Dedifferentiated amniotic fluid mesenchymal stem cell (primary cell): Measurements from ENCODE around the gene JAK3.

ENCODE experiments used
- DNase-seq: peaks from one replicate; pipeline ENCODE4 v3.0.0-alpha.2; 2016; ENCODE audit errors: extremely low spot score

Gene JAK3

DNA sequence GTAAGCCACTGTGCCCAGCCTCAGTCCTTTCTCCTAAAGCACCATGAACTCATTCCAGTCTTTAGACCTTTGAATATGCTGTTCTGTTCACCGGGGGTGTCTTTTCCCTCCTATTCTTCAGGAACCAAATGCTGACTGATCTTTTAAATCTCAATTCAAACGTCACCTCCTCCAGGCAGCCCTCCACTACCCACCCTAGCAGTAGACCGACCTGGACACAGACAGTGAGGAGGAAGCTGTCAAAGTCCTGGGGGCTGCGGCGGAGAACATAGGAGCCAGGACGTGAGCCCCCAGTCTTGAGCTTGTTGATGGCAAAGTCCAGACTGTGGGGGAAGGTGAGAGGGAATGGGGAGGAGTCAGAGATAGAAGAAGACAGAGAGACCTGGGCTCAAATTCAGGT is 7.8 kb downstream of the JAK3 start:
- no peak for DNase-seq

DNA sequence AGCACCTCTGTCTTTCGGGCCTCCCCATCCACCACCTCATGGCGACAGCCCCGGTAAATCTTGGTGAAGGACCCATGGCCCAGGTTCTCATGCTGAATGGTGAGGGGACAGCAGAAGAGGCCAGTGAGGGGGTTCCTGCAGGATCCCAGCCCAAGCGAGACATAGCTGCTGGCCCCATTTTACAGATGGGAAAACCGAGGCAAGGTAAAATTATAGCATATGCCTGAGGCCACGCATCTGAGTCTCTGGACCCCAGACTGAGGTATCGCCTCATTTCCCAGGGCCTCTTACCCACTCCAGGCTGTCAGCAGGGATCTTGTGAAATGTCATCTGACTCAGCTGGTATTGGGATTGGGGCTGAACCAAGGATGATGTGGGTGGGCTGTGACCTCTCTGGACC is 9.8 kb downstream of the JAK3 start:
- no peak for DNase-seq

DNA sequence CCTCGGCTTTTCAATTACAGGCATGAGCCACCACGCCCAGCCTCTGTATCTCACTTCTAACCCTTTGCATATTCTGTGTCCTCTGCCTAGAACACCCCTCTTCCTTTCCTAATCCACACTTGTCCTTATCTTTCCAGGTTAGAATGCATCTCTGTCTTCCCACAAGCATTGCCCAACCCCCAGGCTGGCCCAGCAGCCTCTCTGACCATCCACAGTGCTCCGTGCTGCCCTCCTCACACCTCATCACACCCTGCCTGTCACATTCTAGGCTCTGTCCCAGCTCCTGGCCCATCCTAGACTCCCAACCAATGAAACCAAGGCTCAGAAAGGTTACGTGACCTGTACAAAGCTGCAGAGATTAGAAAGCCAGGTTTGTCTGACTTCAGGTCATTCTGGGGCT is 11.3 kb downstream of the JAK3 start:
- DNase-seq: no peak

DNA sequence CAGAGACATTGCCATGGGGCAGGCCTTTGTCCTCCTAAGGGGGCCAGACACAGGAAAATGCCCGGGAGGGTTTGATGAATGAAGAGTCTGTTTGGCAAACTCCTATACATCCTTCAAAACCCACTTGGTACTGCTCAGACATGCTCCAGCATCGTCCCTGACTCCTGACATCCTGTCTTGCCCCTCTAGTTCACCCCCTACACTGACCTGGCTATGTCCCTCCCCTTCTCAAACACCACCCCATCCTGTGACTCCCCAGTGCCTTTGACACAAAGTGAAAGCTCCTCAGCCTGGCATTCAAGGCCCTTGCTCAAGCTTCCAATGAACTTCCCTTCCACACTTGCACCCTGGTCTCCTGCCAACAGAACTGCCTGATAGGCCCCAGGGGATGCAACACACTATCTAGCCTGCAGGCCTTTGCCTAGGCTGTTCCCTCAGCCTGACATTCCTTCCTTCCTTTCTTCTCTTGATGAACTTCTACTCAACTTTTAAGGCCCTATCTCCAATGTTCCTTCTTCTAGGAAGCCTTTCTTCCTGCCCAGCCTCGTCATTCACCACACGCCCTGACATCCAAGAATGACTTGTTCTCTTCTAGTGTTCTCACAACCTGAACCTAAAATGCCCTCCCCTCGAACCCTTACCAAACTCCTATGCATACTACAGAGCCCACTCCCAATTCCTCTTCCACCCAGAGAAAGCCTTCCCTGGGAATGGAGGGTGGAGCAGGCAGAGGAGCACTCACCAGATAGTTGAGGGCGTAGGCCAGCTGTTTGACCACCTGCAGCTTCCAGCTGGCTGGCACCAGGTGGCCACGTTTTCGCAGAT is 12.4 kb downstream of the JAK3 start:
- no peak for DNase-seq

DNA sequence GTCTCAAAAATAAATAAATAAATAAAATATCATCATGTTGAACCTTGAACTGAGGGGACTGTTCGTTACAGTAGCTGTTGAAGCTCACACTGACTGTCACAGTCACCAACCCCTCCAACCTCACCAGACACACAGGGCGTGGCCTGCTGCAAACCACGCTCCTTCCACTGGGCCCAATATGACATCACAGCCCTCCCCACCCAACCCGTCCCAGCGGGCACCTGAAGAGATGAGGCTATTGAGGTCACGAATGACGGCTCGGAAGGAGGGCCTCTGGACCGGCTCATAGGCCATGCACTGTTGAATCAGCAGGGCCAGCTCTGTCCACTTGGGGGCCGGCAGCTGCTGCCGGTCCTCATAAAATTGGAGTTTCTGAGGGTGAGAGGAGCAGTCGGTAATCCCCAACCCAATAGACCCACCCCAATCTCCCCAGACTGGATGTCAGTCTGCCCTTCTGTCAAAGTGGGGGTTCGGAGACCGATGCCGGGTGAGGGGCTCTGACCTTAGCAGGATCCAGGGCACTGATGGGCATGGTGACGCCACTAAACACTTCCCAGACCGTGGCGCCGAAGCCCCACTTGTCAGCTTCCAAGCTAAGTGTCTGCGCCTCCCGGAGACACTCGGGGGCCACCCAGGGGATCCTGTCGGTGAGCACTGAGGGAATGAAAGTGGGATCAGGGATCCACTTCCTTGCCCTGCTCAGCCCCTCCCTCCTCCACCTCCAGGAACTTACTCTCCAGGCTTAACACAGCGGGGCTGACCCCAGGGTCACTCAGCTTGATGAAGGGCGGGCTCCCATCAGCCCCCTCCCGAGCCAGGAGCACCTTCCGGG is 13.2 kb downstream of the JAK3 start:
- no peak for DNase-seq

DNA sequence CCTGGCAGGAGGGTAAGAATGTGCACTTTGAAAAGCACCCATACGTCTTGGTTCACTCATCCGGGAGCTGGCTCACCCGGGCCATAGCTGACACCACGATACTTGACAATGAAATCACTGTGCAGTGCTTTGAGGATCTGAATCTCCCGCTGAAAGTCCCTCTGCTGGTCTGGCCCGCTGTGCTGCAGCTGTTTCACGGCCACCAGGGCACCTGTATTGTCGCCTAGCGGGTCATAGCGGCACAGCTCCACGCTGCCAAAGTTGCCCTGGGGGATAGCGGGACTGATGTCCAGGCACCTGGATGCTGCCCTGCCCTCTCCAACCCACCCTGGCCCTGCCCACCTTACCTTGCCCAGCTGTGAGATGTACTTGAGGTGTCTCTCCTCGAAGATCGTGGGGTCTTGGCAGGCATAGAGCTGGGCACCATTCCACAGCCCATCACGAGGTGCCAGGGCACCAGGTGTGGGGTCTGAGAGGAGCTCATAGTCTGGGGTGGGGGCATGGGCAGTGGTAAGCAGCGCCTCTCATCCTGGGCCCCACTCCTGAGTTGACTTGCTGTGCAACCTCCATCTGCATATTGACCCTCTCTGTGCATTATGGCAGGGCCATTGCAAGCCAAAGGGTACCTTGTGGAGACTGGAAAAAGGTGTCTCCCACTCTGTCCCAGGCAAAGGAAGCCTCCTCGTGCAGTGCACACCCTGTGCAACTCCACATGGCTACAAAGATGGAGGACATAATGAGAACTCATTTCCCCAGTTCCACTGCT is 15.2 kb downstream of the JAK3 start:
- DNase-seq: no peak

DNA sequence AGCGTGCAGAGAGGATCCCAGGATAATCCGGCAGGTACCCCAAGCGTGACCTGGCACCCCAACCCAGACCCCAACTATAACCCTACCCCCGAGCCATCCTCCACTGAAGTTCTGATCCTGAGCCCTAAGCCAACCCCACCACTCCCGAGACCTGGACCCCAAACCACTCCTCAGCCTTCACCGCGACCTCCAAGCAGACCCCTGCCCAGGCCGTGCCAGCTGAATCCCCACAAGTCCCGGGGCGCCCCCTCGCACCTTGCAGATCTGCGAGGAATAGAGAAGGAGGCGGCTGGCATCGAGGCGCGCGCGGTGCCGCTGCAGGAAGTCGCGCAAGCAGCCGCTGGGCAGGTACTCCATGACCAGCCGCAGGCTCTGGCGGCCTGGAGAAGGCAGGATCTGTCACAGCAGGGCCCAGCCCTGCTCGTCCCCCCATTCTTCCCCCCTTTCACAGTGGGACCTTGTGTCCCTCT is 16.3 kb downstream of the JAK3 start:
- DNase-seq: no peak

DNA sequence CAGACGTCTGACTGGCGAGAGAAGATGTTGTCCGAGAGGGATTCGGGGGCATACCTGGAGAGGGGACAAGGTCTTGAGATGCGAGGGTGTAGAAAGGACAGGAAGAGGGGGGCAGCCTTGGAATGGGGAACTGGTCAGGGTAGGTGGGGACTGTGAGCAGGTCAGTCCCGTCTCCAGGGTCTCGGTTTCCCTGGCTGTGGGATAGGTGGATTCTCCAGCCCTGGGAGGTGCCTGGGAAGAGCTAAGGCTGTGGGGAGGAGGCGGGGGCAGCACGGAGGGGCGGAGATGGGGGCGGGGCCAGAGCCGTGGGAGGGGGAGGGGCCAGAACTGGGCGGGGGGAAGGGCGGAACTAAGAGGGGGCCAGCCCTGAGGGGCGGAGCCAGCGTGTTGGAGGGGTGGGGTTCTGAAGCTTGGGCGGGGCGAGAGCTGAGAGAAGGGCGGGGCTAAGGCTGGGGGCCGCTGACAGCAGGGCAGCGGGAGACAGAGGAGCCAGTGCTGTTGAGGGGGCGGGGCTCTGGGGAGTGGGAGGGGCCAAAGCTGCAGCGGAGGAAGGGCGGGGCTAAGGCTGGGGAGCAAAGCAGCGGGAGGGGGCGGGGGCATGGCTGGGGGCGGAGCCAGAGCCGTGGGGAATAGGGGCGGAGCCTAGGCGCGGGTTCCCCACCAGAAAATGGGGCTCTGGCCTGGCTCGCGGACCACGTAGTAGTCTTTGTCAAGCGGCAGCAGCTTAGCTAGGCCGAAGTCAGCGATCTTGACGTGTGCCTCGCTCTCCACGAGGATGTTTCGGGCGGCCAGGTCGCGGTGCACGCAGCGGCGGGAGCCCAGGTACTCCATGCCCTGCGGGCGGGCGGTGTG is 17.0 kb downstream of the JAK3 start:
- no peak for DNase-seq

DNA sequence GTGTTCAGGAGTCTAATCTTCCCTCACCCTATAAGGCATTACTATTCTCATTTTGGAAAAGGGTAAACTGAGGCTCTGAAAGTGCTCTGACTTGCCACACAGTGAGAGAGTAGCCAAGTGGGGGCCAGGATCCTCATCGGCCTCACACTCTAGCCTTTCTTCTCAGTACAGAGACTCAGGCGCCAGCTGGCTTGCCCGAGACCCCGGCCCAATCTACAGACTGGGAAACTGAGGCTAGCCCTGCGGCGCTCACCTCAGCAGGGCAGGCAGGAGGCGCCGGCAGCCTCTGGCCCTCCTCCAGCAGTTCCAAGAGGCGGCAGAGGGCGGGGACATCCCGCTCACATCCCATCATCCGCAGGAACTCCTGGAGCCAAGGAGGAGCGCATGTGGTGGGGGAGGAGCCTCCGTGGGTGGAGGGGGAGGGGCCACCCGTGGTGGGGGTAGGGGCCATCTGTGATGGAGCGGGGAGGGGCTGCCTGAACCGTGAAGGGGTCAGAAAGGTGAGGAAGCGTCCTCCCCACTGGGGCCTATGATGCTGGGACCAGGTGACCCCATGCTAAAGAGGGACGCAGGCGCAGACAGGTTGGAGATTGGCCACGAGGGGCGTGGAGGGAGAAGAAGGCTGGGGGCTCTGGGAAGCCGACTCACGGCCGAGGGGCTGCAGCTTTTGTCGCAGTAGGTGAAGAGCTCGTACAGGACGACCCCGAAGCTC is 17.8 kb downstream of the JAK3 start:
- no peak for DNase-seq

DNA sequence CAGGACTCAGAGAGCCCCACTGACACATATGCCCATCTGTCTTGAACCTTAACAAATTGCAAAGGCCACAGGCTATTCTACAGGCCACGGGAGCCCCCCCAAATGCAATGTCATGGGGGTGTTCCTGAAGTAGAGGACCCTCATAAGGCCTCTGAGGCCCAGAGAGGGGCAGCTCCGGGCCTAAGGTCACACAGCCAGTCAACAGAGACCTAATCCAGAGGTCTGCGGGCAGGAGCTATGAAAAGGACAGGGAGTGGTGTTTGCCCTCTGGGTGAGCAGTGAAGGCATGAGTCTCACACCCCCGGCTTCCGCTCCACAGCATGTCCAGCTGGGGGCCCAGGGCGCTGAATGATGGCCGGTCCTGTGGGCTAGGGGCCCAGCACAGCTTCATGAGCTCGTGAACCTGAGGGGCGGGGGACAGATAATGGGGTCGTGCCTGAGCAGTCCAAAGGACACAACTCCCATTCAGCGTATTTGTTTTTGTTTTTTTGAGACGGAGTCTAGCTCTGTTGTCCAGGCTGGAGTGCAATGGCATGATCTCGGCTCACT is 21.2 kb downstream of the JAK3 start:
- no peak for DNase-seq

DNA sequence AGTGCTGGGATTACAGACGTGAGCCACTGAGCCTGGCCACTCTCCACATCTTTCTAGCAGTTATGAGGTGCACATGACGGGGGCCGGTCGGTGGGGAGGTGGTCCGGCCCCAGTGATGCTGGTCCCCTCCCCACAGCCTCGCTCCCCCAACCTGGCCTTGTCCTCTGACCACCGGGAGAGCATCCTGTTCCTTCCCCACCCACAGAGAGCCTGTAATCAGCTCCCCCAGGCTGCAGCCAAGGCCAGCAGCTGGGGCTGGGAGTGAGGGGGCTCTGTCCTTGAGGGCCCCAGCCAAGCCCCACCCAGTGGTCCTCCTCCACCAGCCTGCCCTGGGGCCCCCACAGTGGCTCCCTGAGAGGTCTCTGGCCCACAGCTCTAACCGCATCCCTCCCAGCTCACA is 23.4 kb downstream of the JAK3 start:
- DNase-seq: no peak

DNA sequence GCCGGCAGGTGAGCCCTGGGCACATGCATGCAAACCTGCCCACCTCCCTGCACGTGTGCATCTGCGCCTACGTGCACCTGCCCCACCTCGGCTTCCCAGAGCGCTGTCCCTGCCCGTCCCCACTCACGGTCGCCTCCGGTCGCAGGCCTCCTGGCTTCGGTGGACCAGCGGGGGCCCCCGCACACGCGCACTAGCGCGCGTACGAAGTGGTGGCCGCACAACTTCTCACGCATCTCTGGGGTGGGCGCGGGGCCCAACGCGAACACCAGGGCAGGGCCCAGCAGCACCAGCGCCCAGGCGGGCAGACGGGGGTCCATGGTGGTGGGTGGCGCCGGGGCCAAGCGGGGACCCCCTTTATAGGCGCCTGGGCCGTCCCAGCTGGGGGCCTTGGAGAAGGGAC is 26.6 kb downstream of the JAK3 start, which contains the start of gene INSL3:
TSS of gene INSL3 (minus strand) at position 330 of the 400 bp plus-strand sequence. CDS start at position 317, 13 bp downstream.
- no peak for DNase-seq

DNA sequence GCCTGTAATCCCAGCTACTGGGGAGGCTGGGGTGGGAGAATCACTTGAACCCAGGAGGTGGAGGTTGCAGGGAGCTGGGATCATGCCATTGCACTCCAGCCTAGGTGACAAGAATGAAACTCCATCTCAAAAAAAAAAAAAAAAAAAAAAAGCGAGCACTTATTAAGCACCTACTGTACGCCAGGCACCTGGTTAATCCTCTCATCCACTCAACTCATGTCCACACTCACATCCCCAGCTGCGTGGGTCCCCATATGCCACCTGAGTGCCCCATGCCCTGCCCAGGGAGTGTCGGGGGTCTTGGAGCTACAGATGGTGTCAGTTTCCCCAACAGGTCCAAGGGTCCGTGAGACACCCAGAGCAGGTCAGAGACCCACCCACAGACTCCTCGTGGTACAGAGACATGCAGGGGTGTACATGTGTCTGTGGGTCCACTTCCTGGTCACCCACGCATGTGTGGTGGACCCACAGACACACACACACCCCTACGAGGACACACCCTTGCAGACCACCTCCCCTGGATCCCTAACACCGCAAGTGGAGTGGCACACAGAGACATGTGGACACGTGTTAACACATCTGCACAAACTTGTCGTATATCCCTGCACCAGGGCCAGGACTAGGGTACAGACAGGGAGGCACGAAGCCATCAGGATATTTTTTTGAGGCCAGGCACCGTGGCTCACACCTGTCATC is 30.0 kb downstream of the JAK3 start:
- DNase-seq: no peak

DNA sequence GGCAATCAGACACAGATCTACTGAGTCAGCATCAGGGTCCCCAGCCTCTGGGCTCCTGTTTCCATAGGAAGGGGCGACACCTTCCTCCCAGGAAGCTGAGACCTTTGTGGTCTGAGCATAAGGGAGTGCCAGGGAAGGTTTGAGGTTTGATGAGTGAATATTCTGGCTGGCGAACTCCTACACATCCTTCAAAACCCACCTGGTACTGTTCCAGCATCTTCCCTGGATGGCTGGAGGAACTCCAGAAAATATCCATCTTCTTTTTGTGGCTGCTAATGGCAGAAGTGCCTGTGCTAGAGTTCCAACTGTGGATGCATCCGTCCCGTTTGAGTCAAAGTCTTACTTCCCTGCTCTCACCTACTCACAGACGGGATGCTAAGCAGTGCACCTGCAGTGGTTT is 35.7 kb downstream of the JAK3 start:
- no peak for DNase-seq

DNA sequence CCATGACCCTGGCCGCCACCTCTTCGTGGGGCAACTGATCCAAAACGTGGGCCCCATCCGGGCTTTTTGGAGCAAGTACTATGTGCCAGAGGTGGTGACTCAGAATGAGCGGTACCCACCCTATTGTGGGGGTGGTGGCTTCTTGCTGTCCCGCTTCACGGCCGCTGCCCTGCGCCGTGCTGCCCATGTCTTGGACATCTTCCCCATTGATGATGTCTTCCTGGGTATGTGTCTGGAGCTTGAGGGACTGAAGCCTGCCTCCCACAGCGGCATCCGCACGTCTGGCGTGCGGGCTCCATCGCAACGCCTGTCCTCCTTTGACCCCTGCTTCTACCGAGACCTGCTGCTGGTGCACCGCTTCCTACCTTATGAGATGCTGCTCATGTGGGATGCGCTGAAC is 36.1 kb downstream of the JAK3 start:
- DNase-seq: no peak

DNA sequence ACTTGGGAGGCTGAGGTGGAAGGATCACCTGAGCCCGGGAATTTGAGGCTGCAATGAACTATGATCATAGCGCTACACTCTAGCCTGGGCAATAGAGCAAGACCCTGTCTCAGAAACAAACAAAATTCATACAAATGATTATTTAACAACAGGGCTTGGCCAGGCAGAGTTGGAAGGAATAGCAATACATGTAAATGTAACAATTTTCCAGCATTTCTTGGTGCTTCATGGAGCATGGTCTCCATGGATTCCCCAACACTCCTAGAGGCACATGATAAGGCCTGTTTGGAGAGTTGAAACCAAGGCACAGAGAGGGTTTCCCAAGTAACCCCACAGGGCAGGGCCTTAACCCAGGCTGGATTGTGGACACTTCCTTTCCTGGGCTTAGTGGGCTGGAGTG is 36.7 kb downstream of the JAK3 start:
- no peak for DNase-seq

DNA sequence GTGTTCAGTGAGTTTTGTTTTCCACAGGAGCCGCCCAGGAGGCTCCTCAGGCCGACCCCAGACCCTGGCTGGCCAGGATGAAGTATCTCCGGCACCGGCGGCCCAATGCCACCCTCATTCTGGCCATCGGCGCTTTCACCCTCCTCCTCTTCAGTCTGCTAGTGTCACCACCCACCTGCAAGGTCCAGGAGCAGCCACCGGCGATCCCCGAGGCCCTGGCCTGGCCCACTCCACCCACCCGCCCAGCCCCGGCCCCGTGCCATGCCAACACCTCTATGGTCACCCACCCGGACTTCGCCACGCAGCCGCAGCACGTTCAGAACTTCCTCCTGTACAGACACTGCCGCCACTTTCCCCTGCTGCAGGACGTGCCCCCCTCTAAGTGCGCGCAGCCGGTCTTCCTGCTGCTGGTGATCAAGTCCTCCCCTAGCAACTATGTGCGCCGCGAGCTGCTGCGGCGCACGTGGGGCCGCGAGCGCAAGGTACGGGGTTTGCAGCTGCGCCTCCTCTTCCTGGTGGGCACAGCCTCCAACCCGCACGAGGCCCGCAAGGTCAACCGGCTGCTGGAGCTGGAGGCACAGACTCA is 40.0 kb downstream of the JAK3 start:
- no peak for DNase-seq

DNA sequence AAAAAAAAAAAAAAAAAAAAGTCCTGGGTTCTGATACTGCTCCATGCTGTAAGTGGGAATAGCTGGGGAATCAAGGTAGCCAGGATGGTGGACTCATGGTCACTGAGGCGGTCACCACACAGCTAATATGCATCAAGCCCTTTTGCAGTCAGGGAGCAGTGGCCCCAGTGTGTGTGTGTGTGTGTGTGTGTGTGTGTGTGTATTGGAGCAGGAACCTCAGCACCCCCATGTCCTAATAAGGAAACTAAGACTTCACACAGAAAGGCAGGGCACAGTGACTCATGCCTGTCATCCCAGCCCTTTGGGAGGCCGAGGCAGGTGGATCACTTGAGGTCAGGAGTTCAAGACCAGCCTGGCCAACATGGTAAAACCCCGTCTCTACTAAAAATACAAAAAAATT is 40.8 kb downstream of the JAK3 start:
- DNase-seq: no peak

DNA sequence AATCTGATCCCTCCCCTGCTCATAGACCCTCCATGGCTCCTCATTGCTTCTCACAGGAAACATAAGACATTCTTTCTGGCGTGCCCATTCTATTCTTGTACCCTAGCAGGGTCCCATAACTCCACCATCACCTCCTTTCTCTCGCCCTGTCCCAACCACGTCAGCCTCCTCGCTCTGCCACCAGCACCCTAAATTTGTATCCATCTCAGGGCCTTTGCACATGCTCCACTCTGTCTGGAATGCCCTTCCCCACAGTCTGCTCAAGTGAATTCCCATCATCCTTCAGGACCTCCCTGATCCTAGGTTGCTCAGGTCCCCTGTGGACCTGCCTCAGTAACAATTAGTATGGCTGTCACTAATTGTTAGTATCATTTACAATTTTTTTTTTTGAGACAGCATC is 42.4 kb downstream of the JAK3 start:
- DNase-seq: no peak
